Liver (tissue), 9 donors: Measurements from ENCODE around the gene TMEM17. TPM values are rescaled to one million over a fixed set of nuclear protein-coding genes. Genes with fewer than 3 reads are reported as not detected.

Experiments
- DNase-seq: peaks from one replicate; pipeline ENCODE4 v3.0.0-alpha.2; 2017; ENCODE audit warnings: low spot score
- H3K27ac ChIP-seq, 2 donors: one replicate each; pipeline ENCODE4 v1.7.0; 2013; ENCODE audit warnings: inconsistent platforms in 2 of 2, low read length in 2 of 2, control low read depth in 1 of 2, low read depth in 1 of 2, mild to moderate bottlenecking in 1 of 2
- H3K27me3 ChIP-seq, 4 donors: one replicate each; pipeline versions ENCODE4 v1.6.1 to v1.7.0; 2013; ENCODE audit warnings: low read length in 3 of 4, inconsistent platforms in 1 of 4, mild to moderate bottlenecking in 1 of 4, moderate library complexity in 1 of 4; ENCODE audit not compliant: control insufficient read depth in 4 of 4, insufficient read depth in 4 of 4
- H3K36me3 ChIP-seq, 4 donors: one replicate each; pipeline versions ENCODE4 v1.6.1 to v1.7.0; 2013; ENCODE audit warnings: low read length in 3 of 4, mild to moderate bottlenecking in 3 of 4, low read depth in 1 of 4, moderate library complexity in 1 of 4; ENCODE audit not compliant: control insufficient read depth in 4 of 4, insufficient read depth in 3 of 4
- H3K4me1 ChIP-seq, 4 donors: one replicate each; pipeline versions ENCODE4 v1.6.1 to v1.7.0; 2013; ENCODE audit warnings: low read length in 3 of 4, mild to moderate bottlenecking in 3 of 4, moderate library complexity in 1 of 4; ENCODE audit not compliant: control insufficient read depth in 4 of 4, insufficient read depth in 4 of 4
- H3K4me3 ChIP-seq, 3 donors: one replicate each; pipeline versions ENCODE4 v1.6.1 to v1.7.0; 2013; ENCODE audit warnings: low read length in 3 of 3, control low read depth in 1 of 3, low read depth in 1 of 3, mild to moderate bottlenecking in 1 of 3
- H3K9ac ChIP-seq, 2 donors: one replicate each; pipeline ENCODE4 v1.7.0; 2013; ENCODE audit warnings: low read length in 2 of 2, mild to moderate bottlenecking in 2 of 2, moderate library complexity in 2 of 2, control low read depth in 1 of 2, low read depth in 1 of 2
- H3K9me3 ChIP-seq, 4 donors: one replicate each; pipeline versions ENCODE4 v1.6.1 to v1.7.0; 2013; ENCODE audit warnings: low read length in 3 of 4; ENCODE audit not compliant: control insufficient read depth in 4 of 4
- ATF3 ChIP-seq: IDR thresholded peaks from 2 replicates; pipeline ENCODE4 v1.6.1; 2016; ENCODE audit warnings: antibody characterized with exemption
- CTCF ChIP-seq: fragments of 150-350 bp; IDR thresholded peaks from 2 replicates; pipeline ENCODE4 v1.5.1; 2017; ENCODE audit warnings: improper control_type of control experiment, low read depth, low read length; ENCODE audit not compliant: missing input control
- EGR1 ChIP-seq, 2 donors: IDR thresholded peaks; 2 replicates each; pipeline ENCODE4 v1.6.1; 2016 to 2018; ENCODE audit warnings: antibody characterized with exemption in 2 of 2, low read depth in 2 of 2
- FOXA1 ChIP-seq: IDR thresholded peaks from 2 replicates; pipeline ENCODE4 v1.6.1; 2016; ENCODE audit warnings: antibody characterized with exemption
- FOXA2 ChIP-seq: IDR thresholded peaks from 2 replicates; pipeline ENCODE4 v1.6.1; 2016; ENCODE audit warnings: antibody characterized with exemption
- GABPA ChIP-seq, 2 donors: IDR thresholded peaks in 1 of 2; conservative IDR thresholded peaks in 1 of 2; 2 replicates each; pipeline ENCODE4 v1.6.1; 2016; ENCODE audit warnings: antibody characterized with exemption in 2 of 2, mild to moderate bottlenecking in 1 of 2, moderate library complexity in 1 of 2
- HNF4A ChIP-seq, 2 donors: conservative IDR thresholded peaks; 2 replicates each; pipeline ENCODE4 v1.6.1; 2016; ENCODE audit warnings: antibody characterized with exemption in 2 of 2, mild to moderate bottlenecking in 2 of 2
- HNF4G ChIP-seq: IDR thresholded peaks from 2 replicates; pipeline ENCODE4 v1.6.1; 2016; ENCODE audit warnings: antibody characterized with exemption
- JUND ChIP-seq, 2 donors: IDR thresholded peaks; 2 replicates each; pipeline ENCODE4 v1.6.1; 2016; ENCODE audit warnings: antibody characterized with exemption in 2 of 2
- NR2F2 ChIP-seq: IDR thresholded peaks from 2 replicates; pipeline ENCODE4 v1.6.1; 2016; ENCODE audit warnings: antibody characterized with exemption
- RAD21 ChIP-seq, 2 donors: IDR thresholded peaks; 2 replicates each; pipeline ENCODE4 v1.6.1; 2016; ENCODE audit warnings: antibody characterized with exemption in 2 of 2, mild to moderate bottlenecking in 2 of 2
- RXRA ChIP-seq, 2 donors: IDR thresholded peaks; 2 replicates each; pipeline ENCODE4 v1.6.1; 2017 to 2018; ENCODE audit warnings: antibody characterized with exemption in 2 of 2, mild to moderate bottlenecking in 1 of 2
- SP1 ChIP-seq: IDR thresholded peaks from 2 replicates; pipeline ENCODE4 v1.6.1; 2018; ENCODE audit warnings: antibody characterized with exemption, mild to moderate bottlenecking
- TAF1 ChIP-seq: conservative IDR thresholded peaks from 2 replicates; pipeline ENCODE4 v1.6.1; 2016; ENCODE audit warnings: antibody characterized with exemption, mild to moderate bottlenecking
- YY1 ChIP-seq: IDR thresholded peaks from 2 replicates; pipeline ENCODE4 v1.6.1; 2016; ENCODE audit warnings: antibody characterized with exemption, mild to moderate bottlenecking
- ZBTB33 ChIP-seq: IDR thresholded peaks from 2 replicates; pipeline ENCODE4 v1.6.1; 2016; ENCODE audit warnings: antibody characterized with exemption
- WGBS: extraction: QIAGEN DNeasy Blood & Tissue Kit; methylation state at CpG from one replicate; pipeline ENCODE4 v1.1.7; 2013; 5-methylcytosine and 5-hydroxymethylcytosine counted together
- polyA plus RNA-seq, 2 donors: library from polyadenylated mRNA; stranded (reverse) in 1 of 2; unstranded in 1 of 2; fragments of 200-250 nt in 1 of 2; fragments of >200 nt in 1 of 2; fragmentation: Nextera tagmentation in 1 of 2; extraction: Ambion mirVana in 1 of 2; gene quantifications; one replicate each; pipeline versions ENCODE4 v1.2.1 to v1.2.3, GENCODE V29; 2013 to 2015
- total RNA-seq, 2 donors: library from RNA; depleted of rRNA; stranded (reverse); fragments of >200 nt; gene quantifications; one replicate each; pipeline ENCODE4 v1.2.3, GENCODE V29; 2014
- TF ChIP-seq, protein P1 (sequence below): IDR thresholded peaks from 2 replicates; pipeline ENCODE4 v1.6.1; 2016; ENCODE audit warnings: antibody characterized with exemption
- TF ChIP-seq, protein P2 (sequence below): IDR thresholded peaks from 2 replicates; pipeline ENCODE4 v1.6.1; 2016; ENCODE audit warnings: antibody characterized with exemption, mild to moderate bottlenecking
- donor health status: healthy.
- donor health status: healthy.
- donor health status: healthy.
- donor health status: healthy.
- donor health status: healthy.

The TMEM17 gene
- total and polyA plus RNA-seq, 4 donors: 0.70 to 1.9 (median 1.2) TPM

- no peak for TF ChIP-seq GABPA (IDR thresholded peaks at IDR 0.05 in 1 of 2, conservative IDR thresholded peaks at IDR 0.05 in 1 of 2)
Measured at GRCh38 chr2:62467475-62468321, 38.3 kb downstream of the TMEM17 start (continued).

- Histone ChIP-seq H3K27me3 (no peaks in the 10 kb centered on the region), H3K36me3 (no peaks in the 10 kb centered on the region), H3K27ac (peak overlapping the region; percentile 88), H3K9ac (no peak overlapping the region), H3K4me1 (peaks cover 20 to 45% (median 40%) of the 10 kb centered on the region in 4 donors), H3K4me3 (no peak overlapping the region), H3K9me3 (no peaks in the 10 kb centered on the region)
- 36% methylated on average over 6 of the region's 6 CpGs for WGBS
- DNase-seq: no peak
- peak; percentile 91 for TF ChIP-seq FOXA2
- no peak for TF ChIP-seq GABPA (IDR thresholded peaks at IDR 0.05 in 1 of 2, conservative IDR thresholded peaks at IDR 0.05 in 1 of 2)
- TF ChIP-seq TAF1: no peak
- peak; percentile 33 to 70 for TF ChIP-seq RXRA (IDR thresholded peaks at IDR 0.05)
- no peak for TF ChIP-seq ATF3
- TF ChIP-seq ZBTB33: no peak
- TF ChIP-seq EGR1 (IDR thresholded peaks at IDR 0.05; ENCODE audit: low read depth in 2 of 2): peak; percentile 92 to 97
- TF ChIP-seq, protein P1, sequence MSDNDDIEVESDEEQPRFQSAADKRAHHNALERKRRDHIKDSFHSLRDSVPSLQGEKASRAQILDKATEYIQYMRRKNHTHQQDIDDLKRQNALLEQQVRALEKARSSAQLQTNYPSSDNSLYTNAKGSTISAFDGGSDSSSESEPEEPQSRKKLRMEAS: peak; percentile 10
- TF ChIP-seq HNF4G: no peak
- no peak for TF ChIP-seq CTCF
- peak; percentile 58 for TF ChIP-seq SP1
- TF ChIP-seq HNF4A (conservative IDR thresholded peaks at IDR 0.05): peak; percentile 42 to 59
- TF ChIP-seq, protein P2, sequence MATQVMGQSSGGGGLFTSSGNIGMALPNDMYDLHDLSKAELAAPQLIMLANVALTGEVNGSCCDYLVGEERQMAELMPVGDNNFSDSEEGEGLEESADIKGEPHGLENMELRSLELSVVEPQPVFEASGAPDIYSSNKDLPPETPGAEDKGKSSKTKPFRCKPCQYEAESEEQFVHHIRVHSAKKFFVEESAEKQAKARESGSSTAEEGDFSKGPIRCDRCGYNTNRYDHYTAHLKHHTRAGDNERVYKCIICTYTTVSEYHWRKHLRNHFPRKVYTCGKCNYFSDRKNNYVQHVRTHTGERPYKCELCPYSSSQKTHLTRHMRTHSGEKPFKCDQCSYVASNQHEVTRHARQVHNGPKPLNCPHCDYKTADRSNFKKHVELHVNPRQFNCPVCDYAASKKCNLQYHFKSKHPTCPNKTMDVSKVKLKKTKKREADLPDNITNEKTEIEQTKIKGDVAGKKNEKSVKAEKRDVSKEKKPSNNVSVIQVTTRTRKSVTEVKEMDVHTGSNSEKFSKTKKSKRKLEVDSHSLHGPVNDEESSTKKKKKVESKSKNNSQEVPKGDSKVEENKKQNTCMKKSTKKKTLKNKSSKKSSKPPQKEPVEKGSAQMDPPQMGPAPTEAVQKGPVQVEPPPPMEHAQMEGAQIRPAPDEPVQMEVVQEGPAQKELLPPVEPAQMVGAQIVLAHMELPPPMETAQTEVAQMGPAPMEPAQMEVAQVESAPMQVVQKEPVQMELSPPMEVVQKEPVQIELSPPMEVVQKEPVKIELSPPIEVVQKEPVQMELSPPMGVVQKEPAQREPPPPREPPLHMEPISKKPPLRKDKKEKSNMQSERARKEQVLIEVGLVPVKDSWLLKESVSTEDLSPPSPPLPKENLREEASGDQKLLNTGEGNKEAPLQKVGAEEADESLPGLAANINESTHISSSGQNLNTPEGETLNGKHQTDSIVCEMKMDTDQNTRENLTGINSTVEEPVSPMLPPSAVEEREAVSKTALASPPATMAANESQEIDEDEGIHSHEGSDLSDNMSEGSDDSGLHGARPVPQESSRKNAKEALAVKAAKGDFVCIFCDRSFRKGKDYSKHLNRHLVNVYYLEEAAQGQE: peak; percentile 54
- peak in 1 of 2 donors; percentile 48 for TF ChIP-seq RAD21 (IDR thresholded peaks at IDR 0.05)
- no peak for TF ChIP-seq JUND (IDR thresholded peaks at IDR 0.05)
- TF ChIP-seq FOXA1: peak; percentile 93
- no peak for TF ChIP-seq NR2F2
- TF ChIP-seq YY1: no peak
Measured at GRCh38 chr2:62467100-62467474, 38.9 kb downstream of the TMEM17 start.
